GM23248 (cell line): ENCODE measurements around the gene KCTD10. TPM values are rescaled to one million over a fixed set of nuclear protein-coding genes. Genes with fewer than 3 reads are reported as not detected.
A peak's percentile ranks its signal among the peaks of the same experiment; 100 is the strongest.

Experiments
- DNase-seq: peaks from one replicate; pipeline ENCODE4 v3.0.0-alpha.2; 2015
- H2AFZ ChIP-seq: fragments of 200-600 bp; sonication (generic); 2 replicates; pipeline ENCODE4 v1.6.1; 2016; ENCODE audit warnings: antibody characterized with exemption
- H3F3A ChIP-seq: fragments of 200-600 bp; sonication (generic); 2 replicates; pipeline ENCODE4 v1.6.1; 2016; ENCODE audit warnings: mild to moderate bottlenecking, antibody characterized with exemption, mixed run types; ENCODE audit not compliant: insufficient read depth
- H3K27ac ChIP-seq: fragments of 200-600 bp; sonication (generic); 2 replicates; pipeline ENCODE4 v1.5.1; 2016; ENCODE audit warnings: mild to moderate bottlenecking
- H3K27me3 ChIP-seq: fragments of 200-600 bp; sonication (generic); replicated peaks from 2 replicates; pipeline ENCODE4 v1.6.1; 2016; ENCODE audit warnings: mild to moderate bottlenecking; ENCODE audit not compliant: insufficient read depth
- H3K36me3 ChIP-seq: fragments of 200-600 bp; sonication (generic); 2 replicates; pipeline ENCODE4 v1.6.1; 2016; ENCODE audit warnings: low read depth, mild to moderate bottlenecking
- H3K4me1 ChIP-seq: fragments of 200-600 bp; sonication (generic); 2 replicates; pipeline ENCODE4 v1.6.1; 2016; ENCODE audit warnings: mild to moderate bottlenecking; ENCODE audit not compliant: insufficient read depth
- H3K4me2 ChIP-seq: fragments of 200-600 bp; sonication (generic); one replicate; pipeline ENCODE4 v1.6.1; 2016; ENCODE audit warnings: mild to moderate bottlenecking; ENCODE audit not compliant: unreplicated experiment
- H3K4me3 ChIP-seq: fragments of 200-600 bp; sonication (generic); 2 replicates; pipeline ENCODE4 v1.5.1; 2016; ENCODE audit warnings: mild to moderate bottlenecking
- H3K79me2 ChIP-seq: fragments of 200-600 bp; sonication (generic); 2 replicates; pipeline ENCODE4 v1.6.1; 2016; ENCODE audit warnings: mild to moderate bottlenecking; ENCODE audit not compliant: insufficient read depth
- H3K9ac ChIP-seq: fragments of 200-600 bp; sonication (generic); 2 replicates; pipeline ENCODE4 v1.6.1; 2016; ENCODE audit warnings: mild to moderate bottlenecking
- H3K9me2 ChIP-seq: fragments of 200-600 bp; sonication (generic); 2 replicates; pipeline ENCODE4 v1.6.1; 2016; ENCODE audit warnings: mixed run types, mild to moderate bottlenecking, moderate library complexity; ENCODE audit not compliant: insufficient read depth
- H3K9me3 ChIP-seq: fragments of 200-600 bp; sonication (generic); one replicate; pipeline ENCODE4 v1.6.1; 2017; ENCODE audit warnings: low read depth
- H4K20me1 ChIP-seq: fragments of 200-600 bp; sonication (generic); 2 replicates; pipeline ENCODE4 v1.6.0; 2016; ENCODE audit not compliant: insufficient read depth
- EZH2 ChIP-seq: fragments of 200-600 bp; sonication (generic); IDR thresholded peaks from 2 replicates; pipeline ENCODE4 v1.6.1; 2018; ENCODE audit warnings: antibody characterized with exemption, mild to moderate bottlenecking; ENCODE audit not compliant: insufficient read depth, poor library complexity, severe bottlenecking
- EZH2phosphoT487 ChIP-seq: fragments of 200-600 bp; sonication (generic); IDR thresholded peaks from 2 replicates; pipeline ENCODE4 v1.6.1; 2018; ENCODE audit warnings: antibody characterized with exemption, moderate library complexity, mild to moderate bottlenecking, low read depth; ENCODE audit not compliant: insufficient read depth
- WGBS, 2 experiments: methylation state at CpG; one replicate each; pipeline ENCODE4 v1.1.6; 2015 to 2017; ENCODE audit warnings: low lambda C conversion rate in 2 of 2, low coverage in 1 of 2; ENCODE audit errors: missing lambda C conversion rate in 2 of 2; 5-methylcytosine and 5-hydroxymethylcytosine counted together
- in situ Hi-C: fragments of 300-500 bp; cut with MboI; formaldehyde crosslinking; loops from 2 replicates; pipeline ENCODE4 v1.15.0; 2020
- polyA plus RNA-seq: library from polyadenylated mRNA; unstranded; fragments of >200 nt; fragmentation: Nextera tagmentation; extraction: Ambion mirVana; gene quantifications from 2 replicates; pipeline ENCODE4 v1.2.1, GENCODE V29; 2016
- total RNA-seq: library from RNA; depleted of rRNA; stranded (reverse); fragments of >200 nt; shearing (Covaris generic); gene quantifications from 2 replicates; pipeline ENCODE4 v1.2.3, GENCODE V29; 2014

The KCTD10 gene
- total and polyA plus RNA-seq, 2 experiments from 2014 or later = 81.1 to 117 TPM

- Histone ChIP-seq H3K9me3 (no peaks in the 10 kb centered on the region), H3K27me3 (no peaks in the 10 kb centered on the region), H2AFZ (no peak overlapping the region), H3K79me2 (peaks cover 85% of the 10 kb centered on the region), H3K4me2 (peak overlapping the region; percentile 63), H3F3A (peaks cover 73% of the 10 kb centered on the region), H3K4me1 (peaks cover 72% of the 10 kb centered on the region), H3K27ac (peak overlapping the region; percentile 99), H3K9me2 (no peaks in the 10 kb centered on the region), H3K4me3 (peak overlapping the region; percentile 20), H3K36me3 (peaks cover 50% of the 10 kb centered on the region), H4K20me1 (no peaks in the 10 kb centered on the region), H3K9ac (peak overlapping the region; percentile 81)
- TF ChIP-seq EZH2 (no peak), EZH2phosphoT487 (no peak)
- WGBS, 2 experiments = 17 to 22% methylated on average over 6 of the region's 6 CpGs
- peak; percentile 68 for DNase-seq
- in situ Hi-C loops = no loop called here
Measured at GRCh38 chr12:109458771-109459208, 18.3 kb downstream of the KCTD10 start.

DNA sequence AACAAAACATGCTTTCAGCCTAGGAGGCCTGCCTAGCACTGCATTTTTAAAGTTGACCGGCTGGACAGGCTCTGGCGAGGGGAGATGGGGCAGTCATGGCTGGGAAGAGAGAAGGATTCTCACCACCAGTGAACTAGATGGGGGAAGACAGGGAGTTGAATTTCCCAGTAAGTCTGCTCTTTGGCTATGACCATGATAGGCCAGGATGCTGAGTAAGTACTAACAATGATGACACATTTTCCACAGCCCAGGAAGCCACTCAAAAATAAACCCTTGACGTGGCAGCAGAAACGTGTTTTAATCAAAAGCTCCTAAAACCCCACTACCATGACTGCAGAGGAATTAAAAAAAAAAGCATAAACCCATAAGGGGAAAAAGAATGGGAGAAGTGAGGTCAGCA, 19.0 kb downstream of the KCTD10 start:
- H3K4me1 ChIP-seq = peaks cover 67% of the 10 kb centered on the region
- H3K79me2 ChIP-seq = peaks cover 89% of the 10 kb centered on the region
- H3K4me3 ChIP-seq = 0 out of 2 replicates have a peak overlapping the region, but pooled peaks have one; percentile 20
- no peaks in the 10 kb centered on the region for H3K9me2 ChIP-seq
- in situ Hi-C loops = no loop called here
- no peaks in the 10 kb centered on the region for H3K27me3 ChIP-seq
- H3K4me2 ChIP-seq = peak overlapping the region; percentile 63
- DNase-seq = peak; percentile 90
- H3F3A ChIP-seq = peaks cover 70% of the 10 kb centered on the region
- no peaks in the 10 kb centered on the region for H4K20me1 ChIP-seq
- no peak overlapping the region for H2AFZ ChIP-seq
- peaks cover 57% of the 10 kb centered on the region for H3K36me3 ChIP-seq
- WGBS, 2 experiments = 16 to 17% methylated on average over 4 of the region's 4 CpGs
- TF ChIP-seq EZH2phosphoT487 (no peak), EZH2 (no peak)
- H3K9ac ChIP-seq = peak overlapping the region; percentile 81
- H3K27ac ChIP-seq = peak overlapping the region; percentile 99
- H3K9me3 ChIP-seq = no peaks in the 10 kb centered on the region

GRCh38 chr12:109455706-109456105, 21.4 kb downstream of the KCTD10 start:
- H3K4me1 ChIP-seq = peaks cover 45% of the 10 kb centered on the region
- H3K9ac ChIP-seq = no peak overlapping the region
- H2AFZ ChIP-seq = no peak overlapping the region
- 95 to 96% methylated on average over 1 of the region's 1 CpG for WGBS, 2 experiments
- H4K20me1 ChIP-seq = no peaks in the 10 kb centered on the region
- no peaks in the 10 kb centered on the region for H3K27me3 ChIP-seq
- H3K9me2 ChIP-seq = no peaks in the 10 kb centered on the region
- no peak overlapping the region for H3K4me3 ChIP-seq
- peaks cover 100% of the 10 kb centered on the region for H3K79me2 ChIP-seq
- peak overlapping the region; percentile 7; the same call in 1 of the 2 replicates for H3K27ac ChIP-seq
- peaks cover 80% of the 10 kb centered on the region for H3K36me3 ChIP-seq
- DNase-seq = peak; percentile 30
- no peaks in the 10 kb centered on the region for H3K9me3 ChIP-seq
- in situ Hi-C loops = no loop called here
- H3K4me2 ChIP-seq = no peak overlapping the region
- TF ChIP-seq EZH2phosphoT487 (no peak), EZH2 (no peak)
- peaks cover 48% of the 10 kb centered on the region for H3F3A ChIP-seq

DNA sequence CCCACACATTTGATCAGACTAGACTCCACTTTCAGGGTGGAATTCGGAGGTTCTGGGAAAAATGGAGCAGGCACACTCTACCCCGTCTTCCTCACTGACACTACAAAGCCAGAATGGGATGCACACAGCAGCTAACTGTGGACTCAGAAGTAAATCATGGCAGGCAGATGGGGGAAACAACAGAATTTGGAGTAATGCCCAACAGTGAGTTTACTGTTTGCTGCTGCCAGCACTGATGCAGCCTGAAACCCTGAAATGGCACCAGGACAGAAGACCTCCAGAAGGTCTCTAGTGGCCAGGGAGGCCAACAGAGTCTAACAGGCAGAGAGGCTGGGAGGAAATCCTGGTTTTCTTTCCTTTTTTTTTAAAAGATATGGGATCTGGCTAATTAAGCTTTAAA, 24.6 kb downstream of the KCTD10 start:
- Histone ChIP-seq H3K9me2 (no peaks in the 10 kb centered on the region), H4K20me1 (no peaks in the 10 kb centered on the region; the same call in 1 of the 2 replicates), H3K4me3 (no peak overlapping the region), H3F3A (peaks cover 22% of the 10 kb centered on the region), H3K9me3 (no peaks in the 10 kb centered on the region), H3K27me3 (no peaks in the 10 kb centered on the region), H3K79me2 (peaks cover 100% of the 10 kb centered on the region), H3K9ac (no peak overlapping the region), H3K4me1 (peaks cover 22% of the 10 kb centered on the region), H2AFZ (no peak overlapping the region), H3K27ac (peak overlapping the region; percentile 35; the same call in 1 of the 2 replicates), H3K4me2 (no peak overlapping the region), H3K36me3 (peaks cover 91% of the 10 kb centered on the region)
- in situ Hi-C loops = no loop called here
- DNase-seq = peak; percentile 53
- TF ChIP-seq EZH2phosphoT487 (no peak), EZH2 (no peak)
- WGBS, 2 experiments = 91 to 93% methylated on average over 2 of the region's 2 CpGs
